K562 (cell line): ENCODE measurements around the gene SPATA45. TPM values are rescaled to one million over a fixed set of nuclear protein-coding genes. Genes with fewer than 3 reads are reported as not detected.
A peak's percentile ranks its signal among the peaks of the same experiment; 100 is the strongest.

Source experiments
- E2F5 ChIP-seq: sonication (generic); formaldehyde crosslinking; IDR thresholded peaks from 2 replicates; pipeline ENCODE4 v1.8.0; 2022; ENCODE audit warnings: mild to moderate bottlenecking, missing genetic modification reagents
- ELF4 ChIP-seq: fragments of 450-650 bp; formaldehyde crosslinking; IDR thresholded peaks from 2 replicates; pipeline ENCODE4 v1.4.0; 2022; ENCODE audit warnings: missing genetic modification characterization
- FIP1L1 ChIP-seq: fragments of 200-400 bp; formaldehyde crosslinking; IDR thresholded peaks from 2 replicates; pipeline ENCODE4 v1.6.1; 2018; ENCODE audit warnings: mild to moderate bottlenecking, low read depth, low read length; ENCODE audit not compliant: poor library complexity, severe bottlenecking
- KDM5B ChIP-seq: fragments of 200-600 bp; sonication (generic); IDR thresholded peaks from 2 replicates; pipeline ENCODE4 v1.6.1; 2012; ENCODE audit warnings: low read depth, mild to moderate bottlenecking, moderate library complexity, low read length, control low read depth, inconsistent platforms; ENCODE audit not compliant: insufficient replicate concordance
- POLR2G ChIP-seq: fragments of 200-400 bp; formaldehyde crosslinking; IDR thresholded peaks from 2 replicates; pipeline ENCODE4 v1.6.1; 2017; ENCODE audit warnings: low read depth, mild to moderate bottlenecking, antibody characterized with exemption, low read length, moderate library complexity
- RBM14 ChIP-seq: fragments of 200-400 bp; formaldehyde crosslinking; IDR thresholded peaks from 2 replicates; pipeline ENCODE4 v1.6.1; 2018; ENCODE audit warnings: low read depth, mild to moderate bottlenecking, low read length, moderate library complexity, borderline replicate concordance; ENCODE audit not compliant: insufficient read depth
- REST ChIP-seq, 2 experiments: fragments of 450-650 bp; formaldehyde crosslinking in 1 of 2; IDR thresholded peaks; 2 replicates each; pipeline versions ENCODE4 v1.4.0 to v1.6.1; 2014 to 2020; ENCODE audit warnings: mild to moderate bottlenecking in 2 of 2, borderline replicate concordance in 1 of 2, low read depth in 1 of 2
- ZBTB17 ChIP-seq: fragments of 450-650 bp; formaldehyde crosslinking; IDR thresholded peaks from 2 replicates; pipeline ENCODE4 v1.4.0; 2020; ENCODE audit warnings: mild to moderate bottlenecking
- ZNF282 ChIP-seq: sonication (generic); formaldehyde crosslinking; IDR thresholded peaks from 2 replicates; pipeline ENCODE4 v1.8.1; 2023; ENCODE audit warnings: missing genetic modification reagents
- ZNF395 ChIP-seq: fragments of 200-800 bp; sonication (Bioruptor generic); IDR thresholded peaks from 2 replicates; pipeline ENCODE4 v1.6.1; 2017; ENCODE audit warnings: missing genetic modification characterization, missing compliant biosample characterization
- ZSCAN32 ChIP-seq: fragments of 450-650 bp; formaldehyde crosslinking; IDR thresholded peaks from 2 replicates; pipeline ENCODE4 v1.4.0; 2020; ENCODE audit warnings: mild to moderate bottlenecking, moderate library complexity
- polyA plus RNA-seq, 8 experiments: library from polyadenylated mRNA; depleted of rRNA in 4 of 8; stranded (reverse) in 5 of 8; unstranded in 3 of 8; fragments of >200 nt; fragmentation: Nextera tagmentation in 2 of 8; fragmentation: Illumina TruSeq in 1 of 8; extraction: Ambion mirVana in 2 of 8; extraction: Trizol in 1 of 8; gene quantifications; 2 replicates each; pipeline versions ENCODE4 v1.2.1 to v1.2.3, GENCODE V29; 2011 to 2014; ENCODE audit warnings: inconsistent platforms in 1 of 8, missing spikeins in 1 of 8
- total RNA-seq, 7 experiments: library from RNA; depleted of rRNA in 6 of 7; stranded (reverse); fragments of >200 nt in 6 of 7; fragmentation: Illumina TruSeq in 2 of 7; extraction: Trizol in 2 of 7; gene quantifications; 2 replicates each; pipeline versions ENCODE4 v1.2.1 to v1.2.3, GENCODE V29; 2011 to 2021; ENCODE audit warnings: low replicate concordance in 1 of 7

SPATA45 gene
- total and polyA plus RNA-seq, 9 of the 15 experiments (the other 6 are each of a cell fraction or from before 2014, with no cell fraction given): 0.18 TPM; not detected in 8

- TF ChIP-seq E2F5 (peak; percentile 41; the same call in 1 of the 2 replicates), KDM5B (peak; percentile 10), ZNF282 (CRISPR knock-in tag) (peak; percentile 84; the same call in 1 of the 2 replicates), FIP1L1 (no peak), REST (IDR thresholded peaks at IDR 0.05; ENCODE audit: borderline replicate concordance) (no peak), REST (CRISPR knock-in tag; IDR thresholded peaks at IDR 0.05; ENCODE audit: low read depth) (0 out of 2 replicates have a peak, but pooled peaks have one; percentile 26), RBM14 (0 out of 2 replicates have a peak, but pooled peaks have one; percentile 45), ZNF395 (CRISPR knock-in tag) (no peak), ELF4 (CRISPR knock-in tag) (no peak), POLR2G (peak; percentile 49; the same call in 1 of the 2 replicates), ZBTB17 (CRISPR knock-in tag) (peak; percentile 58; the same call in 1 of the 2 replicates), ZSCAN32 (CRISPR knock-in tag) (0 out of 2 replicates have a peak, but pooled peaks have one; percentile 33)
These were observed 11.2 kb upstream of the SPATA45 start (continued) for GRCh38 chr1:212858461-212859265.
